Activated naive CD4-positive, alpha-beta T cell treated with anti-CD3 and anti-CD28 coated beads, Interleukin-2, amount 10 ng/mL, durations not matched to agents 5 hours and 36 hours (primary cell): Measurements from ENCODE around the gene YPEL4. TPM values are rescaled to one million over a fixed set of nuclear protein-coding genes. Genes with fewer than 3 reads are reported as not detected.

ENCODE experiments used
- microRNA-seq: library from miRNA; unstranded; fragments of <30 nt; microRNA quantifications from one replicate; pipeline ENCODE4 v1.2.0, GENCODE V29; 2022; ENCODE audit warnings: borderline microRNAs expressed, borderline replicate concordance
- total RNA-seq, 2 experiments: library from RNA; stranded (reverse); gene quantifications; one replicate each; pipeline ENCODE4 v1.2.3, GENCODE V29; 2021

The YPEL4 gene, protein sequence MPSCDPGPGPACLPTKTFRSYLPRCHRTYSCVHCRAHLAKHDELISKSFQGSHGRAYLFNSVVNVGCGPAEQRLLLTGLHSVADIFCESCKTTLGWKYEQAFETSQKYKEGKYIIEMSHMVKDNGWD
- total RNA-seq = 1 to 10 TPM in 1 of 2 experiments, under 1 TPM in 1; 0.86 to 1.3 TPM

DNA sequence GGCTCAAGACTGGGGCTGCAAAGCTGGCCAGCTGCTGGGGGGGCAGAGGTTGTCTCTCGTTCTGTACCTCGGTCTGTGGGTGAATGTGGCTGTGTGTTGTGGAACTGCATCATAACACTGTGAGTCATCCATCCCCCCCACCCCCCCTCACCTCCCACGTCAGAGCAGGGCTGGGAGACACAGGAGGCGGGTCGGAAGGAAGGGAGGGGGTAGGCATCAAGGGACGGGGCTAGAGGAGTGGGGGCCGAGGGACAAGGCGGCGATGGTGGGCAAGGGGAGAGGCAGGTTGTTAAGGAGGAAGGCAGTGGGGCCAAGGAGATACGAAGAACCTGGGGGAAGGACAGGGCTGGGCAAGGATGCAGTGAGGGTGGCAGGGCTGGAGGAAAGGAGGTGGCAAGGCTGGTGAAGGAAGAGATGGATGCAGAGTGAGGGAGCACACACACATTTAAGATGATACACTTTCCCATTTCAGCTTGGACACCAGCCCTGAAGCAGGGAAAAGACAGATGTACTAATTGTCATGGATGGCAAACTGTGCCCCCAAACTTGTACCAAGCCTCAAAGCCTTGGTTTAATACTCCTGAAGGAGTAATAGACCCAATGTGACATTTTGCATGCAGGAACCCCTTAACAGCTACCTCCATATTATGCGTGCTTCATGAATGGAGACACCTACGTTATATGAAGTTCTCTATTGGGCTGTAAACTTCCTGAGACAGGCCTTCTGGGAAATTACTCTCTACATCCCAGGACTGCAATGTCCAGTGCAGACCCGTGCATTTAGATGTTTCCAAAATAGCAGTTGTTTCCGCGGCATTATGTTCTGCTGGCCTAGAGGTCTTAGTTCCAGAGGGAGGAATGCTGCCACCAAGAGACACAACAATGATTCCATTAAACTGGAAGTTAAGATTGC lies at the start of gene YPEL4:
TSS of gene YPEL4 (minus strand) at position 87 of the 913 bp plus-strand sequence. CDS start 2,805 bp downstream, outside the sequence.

DNA sequence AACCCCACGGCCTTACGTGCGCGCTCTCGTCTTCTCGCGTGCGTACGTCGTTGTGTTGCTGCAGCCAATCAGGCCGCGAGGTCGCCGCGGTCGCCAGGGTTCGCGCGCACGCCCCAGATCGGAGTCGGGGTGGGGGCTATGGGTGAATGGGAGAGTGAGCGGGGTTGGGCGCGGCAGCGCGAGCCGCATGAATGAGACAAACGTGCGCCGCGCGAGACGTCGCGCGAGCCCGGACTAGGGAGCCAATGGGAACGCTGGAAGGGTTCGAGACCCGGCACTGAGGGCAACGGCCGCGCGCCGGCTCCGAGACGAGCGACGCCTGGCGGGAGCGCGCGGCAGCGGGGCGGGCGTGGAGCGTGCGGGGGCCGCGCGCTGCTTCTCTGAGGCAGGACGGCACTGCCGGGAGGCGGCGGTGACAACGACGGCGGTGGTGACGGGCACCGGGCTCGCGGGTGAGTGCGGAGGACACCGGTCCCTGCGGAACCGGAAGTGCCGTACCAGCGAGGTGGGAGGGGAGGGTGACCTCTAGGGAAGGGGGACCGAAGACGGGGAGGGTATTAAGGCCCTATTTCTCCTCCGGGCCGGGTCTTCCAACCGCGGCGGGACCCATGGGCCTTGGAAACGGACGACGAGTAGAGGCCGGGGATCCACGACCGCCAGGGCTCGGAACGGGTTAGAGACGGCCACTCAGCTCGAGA lies 18.2 kb upstream of the YPEL4 start, which contains the start of gene ZDHHC5:
TSS of gene ZDHHC5 (plus strand) at position 379 of the 698 bp plus-strand sequence. CDS start 4,977 bp downstream, outside the sequence.

DNA sequence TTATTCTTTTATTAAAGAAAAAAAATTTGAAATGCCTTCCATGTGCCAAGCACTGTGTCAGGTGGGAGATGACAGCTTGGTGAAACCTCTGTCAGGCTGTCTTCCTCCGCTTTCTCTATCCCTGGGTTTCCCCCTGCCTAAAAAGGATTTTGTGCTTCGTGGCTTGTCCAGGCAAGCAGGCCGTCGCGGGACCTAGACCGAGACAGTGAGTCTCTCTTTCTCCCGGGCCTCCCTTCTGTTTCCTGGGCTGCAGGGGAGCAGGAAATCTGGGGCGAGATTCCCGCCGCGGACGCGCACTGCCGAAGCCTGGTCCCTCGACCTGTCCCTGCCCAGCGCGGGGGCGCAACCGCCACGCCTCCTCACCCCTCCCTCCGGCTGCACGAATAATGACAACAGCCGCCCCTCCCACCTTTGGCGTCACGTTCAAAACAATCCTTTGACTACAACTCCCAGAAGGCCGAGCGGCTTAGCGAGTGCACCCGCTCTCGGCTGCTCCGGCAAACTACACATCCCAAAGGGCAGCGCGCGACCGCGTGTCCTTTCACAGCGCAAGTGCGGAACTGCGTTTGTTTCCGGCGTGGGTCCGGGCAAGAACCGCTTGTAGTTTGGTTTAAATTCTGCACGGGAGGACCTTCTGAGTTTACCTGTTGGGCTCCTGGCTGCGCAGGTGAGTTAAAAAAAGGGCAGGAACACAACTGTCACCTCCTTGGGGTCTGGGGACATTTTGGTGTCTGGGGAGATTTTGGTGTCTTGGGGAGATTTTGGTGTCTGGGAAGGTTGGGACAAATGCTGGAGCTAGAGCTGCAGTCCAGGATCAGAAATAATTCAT lies 7.7 kb upstream of the YPEL4 start, which contains the start of gene CLP1:
TSS of gene CLP1 (plus strand) at position 569 of the 829 bp plus-strand sequence. CDS start 1,715 bp downstream, outside the sequence.

DNA sequence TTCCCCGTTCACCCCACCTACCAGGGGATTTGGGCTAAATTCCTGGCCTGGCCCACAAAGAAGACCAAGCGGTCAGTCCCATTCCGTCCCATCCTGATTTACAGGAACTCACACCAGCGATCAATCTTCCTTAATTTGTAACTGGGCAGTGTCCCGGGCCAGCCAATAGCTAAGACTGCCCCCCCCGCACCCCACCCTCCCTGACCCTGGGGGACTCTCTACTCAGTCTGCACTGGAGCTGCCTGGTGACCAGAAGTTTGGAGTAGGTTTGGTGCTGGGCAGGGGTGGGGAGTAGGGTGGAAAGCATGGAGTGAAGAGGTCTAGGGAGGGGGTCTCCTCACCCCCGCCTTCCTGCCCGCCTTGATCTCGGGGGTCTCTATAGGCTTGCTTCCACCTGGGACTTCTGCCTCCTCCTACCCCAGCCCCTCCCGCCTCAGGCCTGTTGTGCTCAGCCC lies 52.2 kb downstream of the YPEL4 start, which contains the start of gene SERPING1:
TSS of gene SERPING1 (plus strand) at position 225 of the 455 bp plus-strand sequence. CDS start 586 bp downstream, outside the sequence.

Small RNA genes within 50 kb of the gene (microRNA-seq; reads per million reads assigned to microRNA genes)
- gene MIR130A = 417 reads per million, percentile 83 among the genes with 10 or more reads in this experiment

Other genes starting within 250 kb of the YPEL4 start
- 10 to 100 TPM; 70.4 to 77.6 TPM for gene SLC43A3, start 222.8 kb downstream of the YPEL4 start, total RNA-seq
- gene RTN4RL2, start 189.4 kb downstream of the YPEL4 start, total RNA-seq = under 1 TPM; 0.30 to 0.60 TPM
- gene SLC43A1, start 134.2 kb downstream of the YPEL4 start, total RNA-seq = 10 to 100 TPM; 29.8 to 31.1 TPM
- 10 to 100 TPM; 58.0 to 62.5 TPM for gene TIMM10, start 119.2 kb downstream of the YPEL4 start, total RNA-seq
- gene SMTNL1, start 112.3 kb downstream of the YPEL4 start, total RNA-seq = not detected
- 100 to 1,000 TPM; 199 to 202 TPM for gene UBE2L6, start 82.2 kb downstream of the YPEL4 start, total RNA-seq
- not detected for gene SERPING1, start 52.2 kb downstream of the YPEL4 start, total RNA-seq
- 10 to 100 TPM; 15.7 to 15.8 TPM for gene CLP1, start 7.8 kb upstream of the YPEL4 start, total RNA-seq
- gene ZDHHC5, start 18.2 kb upstream of the YPEL4 start, total RNA-seq = 10 to 100 TPM; 73.2 to 74.8 TPM
- 10 to 100 TPM; 13.4 to 14.2 TPM for gene MED19, start 62.3 kb upstream of the YPEL4 start, total RNA-seq
- gene TMX2, start 62.7 kb upstream of the YPEL4 start, total RNA-seq = 10 to 100 TPM; 50.5 to 50.7 TPM
- 100 to 1,000 TPM; 221 to 246 TPM for gene SELENOH, start 91.6 kb upstream of the YPEL4 start, total RNA-seq
- gene BTBD18, start 101.9 kb upstream of the YPEL4 start, total RNA-seq = not detected
- 1 to 10 TPM; 4.7 to 5.0 TPM for gene CTNND1, start 111.9 kb upstream of the YPEL4 start, total RNA-seq